Measurements from ENCODE around the gene CEP164.

Gene CEP164

DNA sequence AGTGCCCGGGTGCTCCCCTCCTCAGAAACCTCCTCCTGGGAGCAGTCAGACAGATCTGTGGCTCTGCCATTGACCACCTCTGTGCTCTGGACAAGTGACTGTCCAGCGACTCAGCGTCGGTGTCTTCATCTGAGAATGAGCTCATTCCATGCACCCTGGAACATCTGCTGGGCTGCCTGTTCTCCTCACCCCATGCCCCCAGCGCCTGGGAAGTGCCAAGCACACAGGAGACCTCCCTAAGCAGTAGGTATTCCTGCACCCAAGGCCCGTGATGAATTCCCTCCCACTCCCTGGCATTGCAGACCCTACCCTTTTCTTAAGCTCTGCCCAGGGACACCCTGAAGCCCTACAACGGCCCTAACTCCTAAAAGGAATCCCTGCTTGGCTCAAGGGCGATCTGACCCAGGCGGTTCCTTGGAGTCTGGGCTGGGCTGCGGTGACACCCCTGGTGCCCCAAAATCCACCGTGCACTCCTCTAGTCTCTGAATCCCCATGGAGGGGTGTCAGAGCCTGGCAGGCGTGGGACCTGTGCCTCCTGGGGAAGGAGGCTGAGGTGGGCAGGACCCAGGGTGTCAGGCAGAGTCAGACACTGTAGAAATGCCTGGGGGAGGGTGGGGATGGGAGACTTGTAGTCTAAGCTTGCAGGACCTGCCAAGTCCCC is 92.0 kb downstream of the CEP164 start:
- H3K4me3 ChIP-seq (ENCODE audit: control insufficient read depth, low read depth, low read length) = no peak overlapping the region
- no peak for TF ChIP-seq CTCF (IDR thresholded peaks at IDR 0.05; ENCODE audit: control insufficient read depth, insufficient read depth, low read depth, low read length, missing control alignments)
- no peak for DNase-seq (ENCODE audit: low read depth)

DNA sequence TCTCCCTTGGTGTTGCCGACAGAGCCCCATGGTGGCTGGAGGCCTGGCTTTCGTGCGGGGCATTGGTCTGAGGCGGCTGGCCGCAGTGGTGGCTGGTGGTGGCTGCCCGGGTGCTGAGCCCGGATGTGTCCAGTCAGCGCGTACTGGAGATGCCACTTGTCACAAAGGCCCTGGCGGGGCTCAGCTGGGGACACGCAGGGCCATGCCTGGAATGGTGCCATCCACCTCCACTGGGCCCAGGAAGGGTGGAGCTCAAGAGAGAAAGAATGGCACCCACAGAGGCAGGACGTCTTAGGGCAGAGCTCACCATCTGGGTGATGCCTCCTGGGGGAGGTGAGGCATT is 92.5 kb downstream of the CEP164 start:
- no peak for TF ChIP-seq CTCF (IDR thresholded peaks at IDR 0.05; ENCODE audit: control insufficient read depth, insufficient read depth, low read depth, low read length, missing control alignments)
- no peak for DNase-seq (ENCODE audit: low read depth)
- no peak overlapping the region for H3K4me3 ChIP-seq (ENCODE audit: control insufficient read depth, low read depth, low read length)

- no peak for TF ChIP-seq CTCF (IDR thresholded peaks at IDR 0.05; ENCODE audit: control insufficient read depth, insufficient read depth, low read depth, low read length, missing control alignments)
- H3K4me3 ChIP-seq (ENCODE audit: control insufficient read depth, low read depth, low read length) = no peak overlapping the region
- no peak for DNase-seq (ENCODE audit: low read depth)
These were observed 92.9 kb downstream of the CEP164 start for GRCh38 chr11:117420598-117420997.

DNA sequence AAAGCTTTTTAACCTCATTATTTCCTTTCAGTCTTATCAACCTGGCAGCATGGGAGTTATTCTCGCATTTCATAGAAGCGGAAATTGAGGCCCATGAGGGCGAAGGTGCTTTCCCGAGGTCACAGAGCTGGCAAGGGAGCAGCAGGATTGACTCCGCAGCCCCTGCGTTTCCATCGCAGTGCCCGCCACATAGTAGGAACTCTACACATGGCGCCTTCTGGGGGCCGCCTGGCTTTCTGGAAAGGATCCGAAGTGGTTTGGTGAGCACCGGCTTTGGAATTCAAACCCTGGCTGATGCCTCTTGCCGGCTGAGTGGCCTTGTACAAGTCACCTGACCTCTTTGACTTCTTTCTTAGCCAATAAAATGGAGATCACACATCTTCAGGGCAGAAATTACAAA is 93.4 kb downstream of the CEP164 start:
- no peak for TF ChIP-seq CTCF (IDR thresholded peaks at IDR 0.05; ENCODE audit: control insufficient read depth, insufficient read depth, low read depth, low read length, missing control alignments)
- no peak for DNase-seq (ENCODE audit: low read depth)
- no peak overlapping the region for H3K4me3 ChIP-seq (ENCODE audit: control insufficient read depth, low read depth, low read length)

DNA sequence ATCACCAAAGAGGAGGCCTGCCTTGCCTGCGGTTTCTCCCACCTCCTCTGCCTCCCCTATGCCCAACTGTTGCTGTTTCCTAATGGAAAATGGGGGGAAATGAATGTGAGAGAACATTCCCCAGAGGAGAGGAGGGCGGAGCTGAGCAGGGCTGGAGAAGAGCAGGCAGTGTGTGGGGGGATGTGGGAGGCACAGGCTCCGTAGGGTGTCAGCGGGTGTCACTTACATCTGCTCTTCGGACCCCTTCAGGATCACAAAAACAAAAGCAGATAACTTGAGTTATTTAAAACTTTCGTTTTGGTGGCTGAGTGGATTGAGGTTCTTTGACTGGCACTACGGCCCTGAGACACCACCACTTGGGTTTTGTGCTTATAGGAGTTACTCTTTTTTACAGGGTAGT is 93.8 kb downstream of the CEP164 start:
- no peak for TF ChIP-seq CTCF (IDR thresholded peaks at IDR 0.05; ENCODE audit: control insufficient read depth, insufficient read depth, low read depth, low read length, missing control alignments)
- H3K4me3 ChIP-seq (ENCODE audit: control insufficient read depth, low read depth, low read length) = no peak overlapping the region
- no peak for DNase-seq (ENCODE audit: low read depth)

DNA sequence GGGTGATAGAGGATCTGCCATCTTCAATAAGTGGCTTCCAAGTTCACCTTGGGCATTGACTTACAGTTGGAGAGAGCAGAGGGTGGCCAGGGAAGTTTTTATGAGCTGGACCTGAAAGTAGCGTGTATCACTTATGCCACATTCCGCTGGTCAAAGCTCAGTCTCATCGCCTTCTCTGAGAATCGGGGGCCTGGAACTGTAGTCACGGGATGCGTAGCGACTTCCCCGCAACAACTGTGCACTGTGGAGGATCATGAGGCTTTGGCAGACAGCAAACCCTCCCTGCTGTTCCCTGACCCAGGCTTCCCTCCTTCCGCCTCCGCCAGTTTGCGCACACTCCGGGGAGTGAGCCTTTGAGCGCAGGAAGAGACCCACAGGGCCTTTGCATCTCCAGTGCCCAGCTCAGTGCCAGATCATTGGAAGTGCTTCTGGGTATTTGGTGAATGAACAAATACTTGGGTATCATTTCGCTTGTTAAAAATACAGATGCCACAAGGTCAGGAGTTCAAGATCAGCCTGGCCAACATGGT is 95.5 kb downstream of the CEP164 start:
- DNase-seq (ENCODE audit: low read depth) = no peak
- no peak for TF ChIP-seq CTCF (IDR thresholded peaks at IDR 0.05; ENCODE audit: control insufficient read depth, insufficient read depth, low read depth, low read length, missing control alignments)
- no peak overlapping the region for H3K4me3 ChIP-seq (ENCODE audit: control insufficient read depth, low read depth, low read length)

All from AG09309 (cell line).